HFFc6 (cell line): ENCODE data around the gene SUPT7L. TPM values are rescaled to one million over a fixed set of nuclear protein-coding genes. Genes with fewer than 3 reads are reported as not detected.

Experiments
- DNase-seq: peaks from one replicate; pipeline ENCODE4 v3.0.0-alpha.2; 2018
- H3K27ac Mint-ChIP-seq: 2 replicates; pipeline ENCODE4 v1.8.0; 2020; ENCODE audit warnings: mild to moderate bottlenecking, mixed read lengths
- H3K27me3 Mint-ChIP-seq: 2 replicates; pipeline ENCODE4 v1.8.0; 2021; ENCODE audit warnings: mild to moderate bottlenecking, moderate library complexity, mixed read lengths; ENCODE audit not compliant: insufficient read depth
- H3K36me3 Mint-ChIP-seq: 2 replicates; pipeline ENCODE4 v1.8.0; 2021; ENCODE audit warnings: low read depth, mixed read lengths
- H3K4me1 Mint-ChIP-seq: 2 replicates; pipeline ENCODE4 v1.8.0; 2020; ENCODE audit warnings: low read depth, mixed read lengths
- H3K4me3 Mint-ChIP-seq: 2 replicates; pipeline ENCODE4 v1.8.0; 2020; ENCODE audit warnings: mild to moderate bottlenecking, moderate library complexity, mixed read lengths
- H3K9me3 Mint-ChIP-seq: 2 replicates; pipeline ENCODE4 v1.8.0; 2020; ENCODE audit warnings: mild to moderate bottlenecking, mixed read lengths
- total RNA-seq, 6 experiments: library from RNA; stranded (reverse); fragmentation: NEBNext Ultra II Directional; extraction: Animal tissue kit (Norgen Biotek cat#: 25700); gene quantifications; 2 replicates in 1 of 6; 3 replicates in 5 of 6; pipeline ENCODE4 v1.2.3, GENCODE V29; 2021
- TF ChIP-seq, protein P1 (sequence below): fragments of 200-600 bp; sonication (generic); IDR thresholded peaks from 2 replicates; pipeline ENCODE4 v1.5.0; 2021; ENCODE audit warnings: antibody characterized with exemption, mild to moderate bottlenecking

Gene SUPT7L
- total RNA-seq, 6 experiments from 2014 or later = 22.7 to 26.4 (median 24.2) TPM

GRCh38 chr2:27710640-27711430 lies 47.4 kb upstream of the SUPT7L start:
- H3K27me3 Mint-ChIP-seq = peaks cover 3% of the 10 kb centered on the region
- TF ChIP-seq, protein P1, sequence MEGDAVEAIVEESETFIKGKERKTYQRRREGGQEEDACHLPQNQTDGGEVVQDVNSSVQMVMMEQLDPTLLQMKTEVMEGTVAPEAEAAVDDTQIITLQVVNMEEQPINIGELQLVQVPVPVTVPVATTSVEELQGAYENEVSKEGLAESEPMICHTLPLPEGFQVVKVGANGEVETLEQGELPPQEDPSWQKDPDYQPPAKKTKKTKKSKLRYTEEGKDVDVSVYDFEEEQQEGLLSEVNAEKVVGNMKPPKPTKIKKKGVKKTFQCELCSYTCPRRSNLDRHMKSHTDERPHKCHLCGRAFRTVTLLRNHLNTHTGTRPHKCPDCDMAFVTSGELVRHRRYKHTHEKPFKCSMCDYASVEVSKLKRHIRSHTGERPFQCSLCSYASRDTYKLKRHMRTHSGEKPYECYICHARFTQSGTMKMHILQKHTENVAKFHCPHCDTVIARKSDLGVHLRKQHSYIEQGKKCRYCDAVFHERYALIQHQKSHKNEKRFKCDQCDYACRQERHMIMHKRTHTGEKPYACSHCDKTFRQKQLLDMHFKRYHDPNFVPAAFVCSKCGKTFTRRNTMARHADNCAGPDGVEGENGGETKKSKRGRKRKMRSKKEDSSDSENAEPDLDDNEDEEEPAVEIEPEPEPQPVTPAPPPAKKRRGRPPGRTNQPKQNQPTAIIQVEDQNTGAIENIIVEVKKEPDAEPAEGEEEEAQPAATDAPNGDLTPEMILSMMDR = no peak
- peaks cover 36% of the 10 kb centered on the region for H3K4me1 Mint-ChIP-seq
- no peaks in the 10 kb centered on the region for H3K36me3 Mint-ChIP-seq
- no peak overlapping the region for H3K4me3 Mint-ChIP-seq
- no peak overlapping the region for H3K27ac Mint-ChIP-seq
- no peak for DNase-seq
- no peaks in the 10 kb centered on the region for H3K9me3 Mint-ChIP-seq

- H3K27ac Mint-ChIP-seq = no peak overlapping the region
These were observed 46.7 kb upstream of the SUPT7L start for GRCh38 chr2:27709960-27710575.

DNA sequence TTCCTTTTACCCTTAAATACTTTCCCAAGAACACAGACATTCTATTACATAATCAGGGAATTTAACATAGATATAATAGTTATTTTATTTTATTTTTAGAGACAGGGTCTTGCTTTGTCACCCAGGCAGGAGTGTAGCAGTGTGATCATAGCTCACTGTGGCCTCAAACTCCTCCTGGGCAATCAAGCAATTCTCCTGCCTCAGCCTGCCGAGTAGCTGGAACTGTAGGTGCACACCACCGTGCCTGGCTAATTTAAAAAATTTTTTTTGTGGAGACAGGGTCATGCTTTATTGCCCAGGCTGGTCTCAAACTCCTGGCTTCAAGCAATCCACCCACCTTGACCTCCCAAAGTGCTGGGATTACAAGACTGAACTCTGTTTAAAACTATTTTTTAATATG lies 45.9 kb upstream of the SUPT7L start:
- TF ChIP-seq, protein P1 = no peak
- Mint-ChIP-seq H3K4me1 (peaks cover 43% of the 10 kb centered on the region), H3K36me3 (no peaks in the 10 kb centered on the region), H3K4me3 (no peak overlapping the region), H3K27ac (no peak overlapping the region), H3K27me3 (peaks cover 3% of the 10 kb centered on the region), H3K9me3 (no peaks in the 10 kb centered on the region)
- DNase-seq = no peak

More at GRCh38 chr2:27709960-27710575, 46.7 kb upstream of the SUPT7L start:
- no peaks in the 10 kb centered on the region for H3K9me3 Mint-ChIP-seq
- H3K36me3 Mint-ChIP-seq = no peaks in the 10 kb centered on the region
- H3K4me3 Mint-ChIP-seq = no peak overlapping the region
- peaks cover 43% of the 10 kb centered on the region for H3K4me1 Mint-ChIP-seq
- TF ChIP-seq, protein P1 = no peak
- no peak for DNase-seq
- peaks cover 3% of the 10 kb centered on the region for H3K27me3 Mint-ChIP-seq

DNA sequence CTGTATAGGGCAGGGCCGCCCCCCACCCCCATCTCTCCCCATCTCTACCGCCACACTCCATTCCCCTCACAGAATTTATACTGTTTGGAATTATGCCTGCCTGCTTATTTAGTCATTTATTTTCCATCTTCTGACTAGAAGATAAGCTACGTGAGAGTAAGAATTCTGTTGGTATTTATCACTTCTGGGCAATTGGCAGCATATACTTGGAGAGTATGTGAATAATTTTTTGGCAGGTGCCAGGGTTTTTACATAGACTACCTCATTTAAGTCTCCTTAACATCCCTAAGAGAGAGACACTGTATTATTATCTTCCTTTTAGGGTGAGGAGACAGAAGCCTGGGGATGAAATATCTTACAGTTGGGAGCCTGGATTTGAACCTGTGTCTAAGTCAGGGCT lies 45.3 kb upstream of the SUPT7L start:
- Mint-ChIP-seq H3K9me3 (no peaks in the 10 kb centered on the region), H3K36me3 (no peaks in the 10 kb centered on the region), H3K27ac (no peak overlapping the region), H3K27me3 (peaks cover 3% of the 10 kb centered on the region), H3K4me3 (no peak overlapping the region), H3K4me1 (peaks cover 46% of the 10 kb centered on the region)
- TF ChIP-seq, protein P1 = no peak
- DNase-seq = no peak

DNA sequence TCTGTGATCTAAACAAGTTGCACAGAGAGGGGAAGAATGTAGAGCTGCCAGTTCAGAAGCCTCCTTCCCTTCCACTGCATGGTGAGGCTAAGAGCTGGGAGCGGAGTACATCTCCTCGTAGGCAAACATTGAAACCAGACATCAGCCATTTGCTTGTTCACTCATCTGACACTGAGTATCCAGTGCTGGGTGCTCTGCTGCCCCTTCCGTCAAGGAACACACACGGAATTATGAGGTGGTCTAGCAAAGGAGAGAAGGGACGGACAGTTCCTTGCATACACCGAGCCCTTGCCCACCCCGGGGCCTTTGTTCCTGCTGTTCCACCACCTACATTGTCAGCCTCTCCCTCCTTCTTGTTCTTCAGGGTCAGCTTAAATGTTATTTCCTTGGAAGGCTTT lies 44.8 kb upstream of the SUPT7L start:
- no peaks in the 10 kb centered on the region for H3K9me3 Mint-ChIP-seq
- H3K4me3 Mint-ChIP-seq = no peak overlapping the region
- no peak for DNase-seq
- TF ChIP-seq, protein P1 = no peak
- H3K27me3 Mint-ChIP-seq = peaks cover 3% of the 10 kb centered on the region
- peaks cover 51% of the 10 kb centered on the region for H3K4me1 Mint-ChIP-seq
- no peak overlapping the region; the same call in 1 of the 2 replicates for H3K27ac Mint-ChIP-seq
- no peaks in the 10 kb centered on the region for H3K36me3 Mint-ChIP-seq
